SK-N-SH treated with all-trans-retinoic acid at 6 μM for 48 hours (cell line): Measurements from ENCODE around the gene GORASP1.

Source experiments
- SNAI2 ChIP-seq: fragments of 250-450 bp; sonication (Bioruptor Pico); IDR thresholded peaks from 2 replicates; pipeline ENCODE4 v1.5.0; 2020; ENCODE audit warnings: mild to moderate bottlenecking, moderate library complexity
- TF ChIP-seq, protein P1 (sequence below): fragments of 250-450 bp; sonication (Bioruptor Pico); IDR thresholded peaks from 2 replicates; pipeline ENCODE4 v1.5.1; 2020; ENCODE audit warnings: low read depth, mild to moderate bottlenecking, moderate library complexity

DNA sequence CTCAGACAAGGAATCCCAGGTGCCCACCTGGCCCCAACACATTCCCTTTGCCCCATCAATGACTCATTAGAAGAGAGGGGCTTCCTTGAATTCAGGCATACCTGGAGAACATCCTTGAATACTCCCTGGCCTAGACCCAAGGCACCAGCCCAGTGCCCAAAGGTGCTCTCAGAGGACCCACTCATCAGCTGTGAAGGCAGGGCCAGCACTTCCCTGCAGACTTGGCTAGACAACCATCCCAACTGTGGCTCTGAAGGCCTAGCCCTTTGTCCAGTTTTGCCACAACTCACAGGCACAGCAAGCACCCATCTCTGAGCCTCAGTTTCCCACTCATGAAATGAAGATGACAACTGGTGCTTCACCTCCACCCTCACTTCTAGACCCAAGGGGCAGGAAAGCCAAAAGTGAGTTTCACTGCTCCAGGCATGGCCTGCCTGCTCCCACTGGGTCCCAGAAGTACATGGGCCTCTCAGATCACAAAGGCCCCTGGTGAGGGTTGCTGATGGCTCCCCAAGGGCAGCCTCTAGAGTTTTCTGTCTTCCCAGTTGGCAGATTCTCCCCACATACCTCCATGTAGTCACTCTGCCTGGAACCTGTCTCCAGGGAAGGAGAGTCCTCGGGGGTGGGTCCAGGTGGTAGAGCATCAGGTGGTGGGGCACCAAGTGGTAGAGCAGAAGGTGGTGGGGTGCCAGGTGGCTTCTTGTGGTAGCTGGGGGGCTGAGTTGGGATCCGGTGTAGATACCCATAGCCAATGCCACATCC lies 7.5 kb downstream of the GORASP1 start:
- TF ChIP-seq, protein P1, sequence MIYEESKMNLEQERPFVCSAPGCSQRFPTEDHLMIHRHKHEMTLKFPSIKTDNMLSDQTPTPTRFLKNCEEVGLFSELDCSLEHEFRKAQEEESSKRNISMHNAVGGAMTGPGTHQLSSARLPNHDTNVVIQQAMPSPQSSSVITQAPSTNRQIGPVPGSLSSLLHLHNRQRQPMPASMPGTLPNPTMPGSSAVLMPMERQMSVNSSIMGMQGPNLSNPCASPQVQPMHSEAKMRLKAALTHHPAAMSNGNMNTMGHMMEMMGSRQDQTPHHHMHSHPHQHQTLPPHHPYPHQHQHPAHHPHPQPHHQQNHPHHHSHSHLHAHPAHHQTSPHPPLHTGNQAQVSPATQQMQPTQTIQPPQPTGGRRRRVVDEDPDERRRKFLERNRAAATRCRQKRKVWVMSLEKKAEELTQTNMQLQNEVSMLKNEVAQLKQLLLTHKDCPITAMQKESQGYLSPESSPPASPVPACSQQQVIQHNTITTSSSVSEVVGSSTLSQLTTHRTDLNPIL (CRISPR knock-in tag), result no peak
- TF ChIP-seq SNAI2 (CRISPR knock-in tag), result no peak
